Endometrial microvascular endothelial cells (primary cell): ENCODE results near the gene DSG3. TPM values are rescaled to one million over a fixed set of nuclear protein-coding genes. Genes with fewer than 3 reads are reported as not detected.

Experiments used
- in situ Hi-C: cut with HindIII; loops from 2 replicates; pipeline ENCODE4 v1.10.0; 2017; ENCODE audit warnings: low sequenced_read_pairs, low pct_unique_long_range_greater_than_20kb; ENCODE audit errors: inconsistent ontology term
- total RNA-seq: library from RNA; depleted of rRNA; stranded (reverse); fragments of >200 nt; gene quantifications from one replicate; pipeline ENCODE4 v1.2.3, GENCODE V29; 2015; ENCODE audit errors: inconsistent ontology term

The DSG3 gene, protein sequence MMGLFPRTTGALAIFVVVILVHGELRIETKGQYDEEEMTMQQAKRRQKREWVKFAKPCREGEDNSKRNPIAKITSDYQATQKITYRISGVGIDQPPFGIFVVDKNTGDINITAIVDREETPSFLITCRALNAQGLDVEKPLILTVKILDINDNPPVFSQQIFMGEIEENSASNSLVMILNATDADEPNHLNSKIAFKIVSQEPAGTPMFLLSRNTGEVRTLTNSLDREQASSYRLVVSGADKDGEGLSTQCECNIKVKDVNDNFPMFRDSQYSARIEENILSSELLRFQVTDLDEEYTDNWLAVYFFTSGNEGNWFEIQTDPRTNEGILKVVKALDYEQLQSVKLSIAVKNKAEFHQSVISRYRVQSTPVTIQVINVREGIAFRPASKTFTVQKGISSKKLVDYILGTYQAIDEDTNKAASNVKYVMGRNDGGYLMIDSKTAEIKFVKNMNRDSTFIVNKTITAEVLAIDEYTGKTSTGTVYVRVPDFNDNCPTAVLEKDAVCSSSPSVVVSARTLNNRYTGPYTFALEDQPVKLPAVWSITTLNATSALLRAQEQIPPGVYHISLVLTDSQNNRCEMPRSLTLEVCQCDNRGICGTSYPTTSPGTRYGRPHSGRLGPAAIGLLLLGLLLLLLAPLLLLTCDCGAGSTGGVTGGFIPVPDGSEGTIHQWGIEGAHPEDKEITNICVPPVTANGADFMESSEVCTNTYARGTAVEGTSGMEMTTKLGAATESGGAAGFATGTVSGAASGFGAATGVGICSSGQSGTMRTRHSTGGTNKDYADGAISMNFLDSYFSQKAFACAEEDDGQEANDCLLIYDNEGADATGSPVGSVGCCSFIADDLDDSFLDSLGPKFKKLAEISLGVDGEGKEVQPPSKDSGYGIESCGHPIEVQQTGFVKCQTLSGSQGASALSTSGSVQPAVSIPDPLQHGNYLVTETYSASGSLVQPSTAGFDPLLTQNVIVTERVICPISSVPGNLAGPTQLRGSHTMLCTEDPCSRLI
- not detected for total RNA-seq

DNA sequence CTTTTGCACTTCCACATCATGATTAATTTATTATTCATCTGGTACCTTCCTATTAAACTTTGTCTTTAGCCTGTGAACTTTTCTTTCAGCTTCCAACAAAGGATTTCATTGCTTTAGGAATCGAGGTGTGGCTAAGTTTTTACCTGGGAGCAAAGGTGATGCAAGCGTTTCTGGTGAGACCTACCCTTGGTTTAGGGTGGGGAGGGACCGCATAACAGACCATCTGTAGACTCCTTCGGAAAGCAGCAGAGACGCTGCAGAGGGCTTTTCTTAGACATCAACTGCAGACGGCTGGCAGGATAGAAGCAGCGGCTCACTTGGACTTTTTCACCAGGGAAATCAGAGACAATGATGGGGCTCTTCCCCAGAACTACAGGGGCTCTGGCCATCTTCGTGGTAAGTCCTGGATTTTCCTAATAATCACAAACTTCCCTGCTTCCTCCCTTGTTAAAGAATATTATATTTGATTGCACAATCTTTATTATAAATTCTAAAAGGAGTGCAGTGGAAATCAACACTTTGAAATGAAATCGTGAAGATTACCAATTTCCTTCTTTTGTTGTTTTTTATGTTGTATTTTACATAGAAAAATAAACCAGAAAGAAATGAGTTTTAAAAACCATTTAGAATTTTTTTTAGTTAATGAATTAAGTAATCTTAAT, at the start of gene DSG3:
Gene DSG3, plus strand, starts transcription at position 212 of the 662 bp plus-strand sequence. Its CDS starts 137 bp downstream, at position 349.
- in situ Hi-C loops = no loop called here

DNA sequence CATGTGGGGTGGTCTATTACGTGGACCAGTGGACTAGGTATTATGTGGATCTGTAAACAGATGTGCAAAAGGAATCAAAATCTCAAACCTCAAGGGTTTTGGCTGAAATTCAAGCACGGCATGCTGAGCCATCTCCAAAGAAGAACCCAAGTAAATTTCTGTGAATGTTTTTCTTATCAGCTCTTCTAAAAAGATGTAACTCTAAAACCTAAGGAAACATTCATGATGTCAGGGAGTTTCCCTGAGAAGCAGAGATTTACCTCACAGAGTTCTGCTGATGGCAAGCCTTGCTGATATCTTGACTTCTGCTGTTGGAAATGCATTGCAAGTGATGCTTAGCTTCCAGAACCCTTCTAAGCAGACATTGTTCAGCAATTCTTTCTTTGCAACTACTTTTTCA, 49.4 kb upstream of the DSG3 start:
- in situ Hi-C loops = no loop called here

DNA sequence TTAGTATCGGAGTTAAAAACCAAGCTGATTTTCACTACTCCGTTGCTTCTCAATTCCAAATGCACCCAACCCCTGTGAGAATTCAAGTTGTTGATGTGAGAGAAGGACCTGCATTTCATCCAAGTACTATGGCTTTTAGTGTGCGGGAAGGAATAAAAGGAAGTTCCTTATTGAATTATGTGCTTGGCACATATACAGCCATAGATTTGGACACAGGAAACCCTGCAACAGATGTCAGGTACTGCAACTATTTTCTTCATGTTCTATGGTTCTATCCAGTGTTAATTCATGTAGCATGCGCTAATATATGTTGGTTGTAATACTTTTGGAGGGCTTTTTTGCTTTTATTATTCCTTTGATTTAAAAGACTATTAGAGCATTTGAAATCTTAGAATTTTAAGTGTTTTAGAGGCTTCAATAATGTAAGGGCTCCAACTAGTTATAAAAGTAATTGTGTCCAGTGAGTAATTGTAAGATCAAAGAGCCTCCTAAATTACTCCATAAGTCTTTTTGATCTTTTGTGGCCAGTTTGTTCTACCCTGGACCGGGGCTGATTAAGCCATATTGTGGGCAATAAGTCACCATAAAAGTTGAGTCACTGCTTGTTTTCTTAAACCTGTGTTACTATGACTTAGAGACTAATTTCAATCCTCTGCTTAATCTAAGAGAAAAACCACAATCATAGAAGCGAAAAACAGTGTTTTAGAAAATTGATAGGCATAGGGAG, 48.1 kb upstream of the DSG3 start:
- in situ Hi-C loops = no loop called here

DNA sequence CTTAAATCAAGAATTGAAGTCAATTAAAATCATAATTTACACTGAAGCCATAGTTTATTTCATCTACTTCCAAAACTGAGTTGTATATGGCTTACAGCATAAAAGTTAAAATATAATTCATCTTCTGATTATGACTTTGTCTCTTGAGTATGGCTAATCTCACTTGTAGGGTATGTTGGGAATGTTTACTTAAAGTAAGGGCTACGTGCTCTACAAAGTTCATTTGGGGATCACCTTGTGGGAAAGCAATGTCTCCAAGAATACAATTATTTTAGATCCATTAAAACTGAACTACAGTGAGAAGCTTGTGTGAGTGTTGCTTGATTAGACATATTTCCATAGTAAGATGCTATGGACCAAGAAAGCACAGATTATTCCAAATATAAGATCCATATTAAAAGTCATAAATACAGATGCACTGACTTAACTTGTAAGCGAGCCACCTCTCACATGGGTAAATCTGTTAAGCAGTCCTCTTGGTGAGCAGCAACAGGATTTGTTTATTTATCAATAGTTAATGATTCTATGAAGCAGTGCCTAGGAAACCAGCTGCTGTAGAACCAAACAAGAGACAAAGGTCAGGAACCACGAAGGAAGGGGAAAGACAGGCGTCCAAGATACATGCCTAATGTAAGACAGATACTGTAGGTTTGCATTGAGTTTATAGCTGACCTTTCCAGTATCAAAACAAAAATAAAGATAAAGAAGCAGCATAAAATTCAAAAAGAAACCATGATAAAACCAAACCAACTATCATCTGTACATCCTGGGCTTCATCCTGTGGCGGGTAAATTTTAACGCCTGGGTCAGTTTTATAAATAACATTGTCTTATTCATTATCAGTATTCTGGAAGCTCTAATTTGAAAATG, 46.1 kb upstream of the DSG3 start:
- in situ Hi-C loops = no loop called here

DNA sequence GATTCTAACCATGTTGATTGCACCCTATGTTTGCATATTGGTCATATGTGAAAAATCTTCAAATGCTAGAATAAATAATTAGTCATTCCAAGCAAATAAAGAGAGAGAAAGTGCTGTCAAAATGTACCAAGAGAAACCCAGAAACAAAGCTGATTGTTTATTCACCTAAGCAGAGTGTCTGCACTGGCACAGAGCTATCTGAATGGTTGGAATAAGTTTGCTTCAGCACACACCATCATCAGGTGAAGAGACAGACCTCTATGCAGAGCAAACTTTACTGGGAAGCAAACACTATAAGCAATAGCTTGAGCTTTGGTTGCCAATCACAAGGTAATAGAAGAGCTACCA, 45.5 kb upstream of the DSG3 start:
- in situ Hi-C loops = no loop called here

DNA sequence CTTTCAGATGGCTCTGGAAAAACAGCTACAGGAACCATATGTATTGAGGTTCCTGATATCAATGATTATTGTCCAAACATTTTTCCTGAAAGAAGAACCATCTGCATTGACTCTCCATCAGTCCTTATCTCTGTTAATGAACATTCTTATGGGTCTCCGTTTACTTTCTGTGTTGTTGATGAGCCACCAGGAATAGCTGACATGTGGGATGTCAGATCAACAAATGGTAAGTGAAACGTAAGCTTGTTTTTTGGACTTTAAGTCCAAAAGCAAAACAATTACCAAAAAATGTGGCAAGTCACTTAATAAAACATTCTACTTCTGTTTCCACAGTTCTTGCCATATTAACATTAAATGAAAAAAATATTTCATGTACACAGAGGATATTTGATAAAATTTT, 44.1 kb upstream of the DSG3 start:
- in situ Hi-C loops = no loop called here

DNA sequence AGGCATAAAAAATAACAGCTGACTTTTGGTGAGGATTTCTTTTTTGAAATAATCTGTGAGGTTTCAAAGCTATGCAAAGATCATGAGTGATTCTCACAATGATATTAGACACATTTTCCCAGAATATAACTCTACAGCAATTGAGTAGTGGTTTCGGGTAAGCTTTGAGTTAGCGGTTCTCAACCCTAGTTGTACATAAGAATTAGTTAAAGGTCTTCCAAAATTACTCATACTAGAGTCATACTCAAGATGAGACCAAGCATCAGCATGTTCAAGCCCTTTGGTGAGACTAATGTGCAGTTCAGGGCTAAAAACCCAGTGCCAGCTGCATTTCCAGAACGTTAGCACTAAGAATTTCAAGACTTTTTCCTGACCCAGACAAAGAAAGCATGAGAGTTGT, 39.9 kb upstream of the DSG3 start:
- in situ Hi-C loops = no loop called here

DNA sequence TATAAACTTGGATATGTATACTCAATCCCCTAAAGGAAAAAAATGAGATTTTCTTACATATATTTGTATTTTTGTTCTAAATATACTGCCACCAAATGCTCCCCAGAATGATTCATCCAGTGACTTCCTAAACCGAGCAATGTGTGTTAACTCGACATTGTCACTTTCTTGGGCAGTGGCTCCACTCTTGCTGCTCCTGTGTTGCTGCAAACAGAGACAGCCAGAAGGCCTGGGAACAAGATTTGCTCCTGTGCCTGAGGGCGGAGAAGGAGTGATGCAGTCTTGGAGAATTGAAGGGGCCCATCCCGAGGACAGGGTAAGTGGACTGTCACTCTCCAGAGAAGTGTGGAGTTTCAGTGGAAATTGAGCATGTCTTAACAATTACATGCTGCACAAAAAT, 38.3 kb upstream of the DSG3 start:
- in situ Hi-C loops = no loop called here

DNA sequence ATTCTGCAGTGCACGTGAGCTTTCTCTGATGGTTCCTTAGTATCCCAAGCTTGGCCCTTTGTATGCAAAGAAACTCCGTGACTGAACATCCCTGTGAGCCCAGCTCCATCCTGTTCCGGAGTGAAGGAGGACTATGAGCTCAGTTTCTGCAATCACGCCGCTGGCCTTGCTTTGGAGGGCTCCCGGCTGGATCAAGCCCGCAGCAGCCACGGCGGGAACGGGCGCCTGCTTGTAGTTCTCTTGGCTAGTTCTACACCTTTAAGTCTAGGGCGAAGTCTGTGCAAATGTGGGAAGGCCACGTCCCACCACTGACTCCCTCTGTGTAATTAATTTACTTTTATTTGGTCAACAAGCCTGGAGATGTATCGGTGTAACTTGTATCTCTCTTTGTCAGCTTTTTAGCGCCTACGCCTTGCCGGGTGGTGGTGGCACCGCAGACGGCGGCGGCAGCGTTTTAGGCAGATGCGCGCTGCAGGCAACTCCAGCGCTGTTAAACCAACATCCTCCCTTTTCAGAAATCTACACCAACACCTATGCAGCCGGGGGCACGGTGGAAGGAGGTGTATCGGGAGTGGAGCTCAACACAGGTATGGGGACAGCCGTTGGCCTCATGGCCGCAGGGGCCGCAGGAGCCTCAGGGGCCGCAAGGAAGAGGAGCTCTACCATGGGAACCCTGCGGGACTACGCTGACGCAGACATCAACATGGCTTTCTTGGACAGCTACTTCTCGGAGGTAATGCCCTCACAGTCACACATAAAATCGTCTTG, 36.6 kb upstream of the DSG3 start:
- in situ Hi-C loops = no loop called here

DNA sequence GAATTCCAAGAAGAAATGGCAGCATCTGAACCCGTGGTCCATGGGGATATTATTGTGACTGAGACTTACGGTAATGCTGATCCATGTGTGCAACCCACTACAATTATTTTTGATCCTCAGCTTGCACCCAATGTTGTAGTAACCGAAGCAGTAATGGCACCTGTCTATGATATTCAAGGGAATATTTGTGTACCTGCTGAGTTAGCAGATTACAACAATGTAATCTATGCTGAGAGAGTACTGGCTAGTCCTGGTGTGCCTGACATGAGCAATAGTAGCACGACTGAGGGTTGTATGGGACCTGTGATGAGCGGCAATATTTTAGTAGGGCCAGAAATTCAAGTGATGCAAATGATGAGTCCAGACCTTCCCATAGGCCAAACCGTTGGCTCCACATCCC, 34.4 kb upstream of the DSG3 start:
- in situ Hi-C loops = no loop called here

DNA sequence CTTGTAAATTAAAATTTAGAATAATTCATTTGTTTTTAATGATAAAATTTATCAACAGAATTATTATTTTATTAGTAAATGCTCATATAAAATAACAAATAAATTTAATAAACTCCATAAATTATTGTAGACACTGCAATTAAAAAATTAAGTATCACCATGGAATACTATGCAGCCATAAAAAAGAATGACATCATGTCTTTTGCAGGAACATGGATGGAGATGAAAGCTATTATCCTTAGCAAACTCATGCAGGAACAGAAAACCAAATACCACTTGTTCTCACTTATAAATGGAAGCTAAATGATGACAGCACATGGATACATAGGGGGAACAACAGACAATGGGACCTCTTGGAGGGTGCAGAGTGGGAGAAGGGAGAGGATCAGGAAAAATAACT, 29.7 kb upstream of the DSG3 start:
- in situ Hi-C loops = no loop called here

DNA sequence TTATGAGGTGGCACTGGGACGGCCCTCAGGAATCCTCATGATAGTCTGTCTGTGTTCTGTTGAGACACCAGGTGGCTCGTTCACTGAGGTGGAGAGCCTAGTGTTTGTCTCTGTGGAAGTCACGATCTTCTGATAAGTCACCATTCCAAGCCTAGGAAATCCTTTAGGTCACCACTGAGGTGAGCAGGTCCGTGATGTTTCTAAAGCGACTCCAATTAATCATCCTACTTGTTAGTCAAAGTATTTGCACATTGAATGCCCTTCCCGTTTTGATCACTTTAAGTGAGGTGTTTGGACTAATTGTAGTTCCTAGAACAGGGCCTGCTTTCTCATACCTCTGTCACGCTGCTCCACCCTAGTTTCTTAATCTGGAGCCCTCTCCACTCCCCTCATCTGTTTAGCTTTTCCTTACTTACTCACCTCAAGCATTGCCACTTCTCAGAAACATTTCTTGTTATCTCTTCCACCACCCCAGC, 28.0 kb upstream of the DSG3 start:
- in situ Hi-C loops = no loop called here

DNA sequence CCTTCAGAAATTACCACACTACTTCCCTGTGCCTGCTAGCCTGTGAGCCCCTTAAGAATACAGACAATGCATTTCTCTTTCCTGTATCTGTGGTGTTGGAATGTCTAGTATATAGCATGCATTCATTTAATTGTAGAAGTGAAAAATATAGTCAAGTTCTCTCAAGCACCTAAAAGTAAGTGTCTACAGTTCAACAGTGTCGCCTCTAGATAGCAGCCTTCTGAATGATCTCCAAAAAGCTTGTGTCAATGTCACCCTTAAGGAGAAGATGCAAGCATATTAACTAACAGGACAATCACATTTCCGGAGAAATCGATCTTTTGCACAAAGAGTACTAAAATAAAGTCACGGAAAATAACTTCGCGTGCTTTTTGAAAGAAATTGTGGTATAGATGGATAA, 27.5 kb upstream of the DSG3 start:
- in situ Hi-C loops = no loop called here

DNA sequence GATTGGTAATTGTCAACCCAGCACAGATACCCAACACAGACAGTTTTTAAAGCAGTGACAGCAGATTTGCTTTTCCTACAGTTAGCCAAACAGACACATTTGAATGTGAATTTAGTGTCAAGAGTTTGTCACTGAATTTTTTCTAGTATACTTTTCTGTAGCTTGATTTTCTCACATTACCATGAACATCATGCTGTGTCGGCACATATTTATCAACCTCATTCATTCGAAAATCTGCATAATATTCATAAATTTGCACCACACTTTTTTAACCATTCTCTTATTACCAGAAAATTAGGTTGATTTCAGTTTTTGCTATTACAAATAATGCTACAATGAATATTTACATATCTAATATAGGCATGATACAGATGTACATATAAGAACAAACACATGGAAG, 27.0 kb upstream of the DSG3 start:
- in situ Hi-C loops = no loop called here

DNA sequence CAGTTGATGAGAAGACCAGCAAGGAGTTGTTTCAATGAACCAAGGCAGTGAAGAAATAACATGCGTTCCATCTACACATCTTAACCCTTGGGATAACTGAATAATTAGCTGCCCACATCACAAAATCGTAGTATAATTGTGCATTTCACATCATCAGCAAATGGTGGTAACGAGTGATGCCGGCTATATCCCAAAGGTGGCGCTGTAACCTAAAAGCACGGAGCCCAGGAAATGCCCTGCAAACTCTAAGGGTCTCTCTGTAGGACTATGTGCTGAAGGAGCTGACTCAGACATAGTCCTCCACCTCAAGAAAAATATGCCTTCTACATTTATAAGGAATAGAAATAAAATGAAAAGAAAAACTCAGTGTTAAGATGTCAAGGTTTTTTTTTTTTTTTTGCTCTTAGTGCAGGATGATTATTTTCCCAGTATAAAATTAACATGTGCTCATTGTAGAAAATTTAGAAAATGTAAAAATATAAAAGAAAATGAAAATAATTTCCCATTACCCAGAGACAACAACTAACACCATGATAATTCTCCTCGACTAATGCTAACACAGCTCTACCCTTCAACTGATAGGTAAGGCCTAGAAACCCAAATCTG, 23.1 kb upstream of the DSG3 start:
- in situ Hi-C loops = no loop called here

DNA sequence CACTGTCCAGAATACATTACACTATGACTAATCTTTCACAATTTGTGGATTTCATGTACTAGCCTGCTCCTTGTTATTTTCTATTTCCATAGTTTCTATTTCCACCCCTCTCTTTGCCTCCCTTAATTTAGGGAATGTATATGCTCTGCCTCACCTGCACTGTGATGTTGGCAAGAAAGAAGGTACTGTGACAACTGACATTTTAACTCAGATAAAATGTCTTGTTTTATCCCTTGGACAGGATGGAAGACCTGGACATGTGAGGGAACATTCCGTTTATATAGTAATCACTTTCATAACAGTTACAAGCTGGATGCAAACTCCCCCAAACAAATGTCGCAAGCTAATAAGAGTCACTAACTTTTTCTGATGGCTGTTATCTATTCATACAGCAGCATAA, 21.5 kb upstream of the DSG3 start:
- in situ Hi-C loops = no loop called here

DNA sequence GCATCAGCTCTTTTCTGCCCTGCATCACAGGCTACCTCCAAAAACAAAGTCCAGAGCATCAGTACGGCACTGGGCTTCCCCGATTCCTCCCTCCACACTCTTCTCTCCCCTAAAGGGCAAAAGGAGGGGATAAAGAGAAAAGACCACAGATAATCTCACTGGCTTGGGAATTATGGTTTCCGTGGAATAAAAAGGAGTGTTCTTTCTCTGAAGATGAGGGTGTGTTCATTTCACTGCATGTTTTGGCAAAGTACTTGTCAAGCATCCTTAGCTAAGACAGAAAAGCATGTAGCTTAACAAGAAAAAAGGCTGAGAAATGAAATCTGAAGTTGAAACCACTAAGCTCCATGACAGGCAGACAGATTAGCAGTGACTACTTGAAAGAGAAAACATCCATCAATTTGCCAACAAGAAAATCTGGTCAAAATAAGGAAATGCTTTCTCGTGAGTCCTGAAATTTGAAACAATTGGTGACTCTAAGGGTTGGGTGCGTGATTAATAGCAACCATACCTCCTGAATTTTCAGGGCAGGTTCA, 20.6 kb upstream of the DSG3 start:
- in situ Hi-C loops = no loop called here
